SU-DHL-6 (cell line): ENCODE data around the gene PODNL1.

ENCODE experiments used
- H2AFZ ChIP-seq: fragments of 200-600 bp; sonication (generic); 2 replicates; pipeline ENCODE4 v1.6.1; 2014; ENCODE audit warnings: low read depth, mild to moderate bottlenecking, moderate library complexity, mixed read lengths, antibody characterized with exemption, low read length; ENCODE audit not compliant: severe bottlenecking
- H3F3A ChIP-seq: fragments of 200-600 bp; shearing (Covaris generic); 2 replicates; pipeline ENCODE4 v1.6.0; 2016; ENCODE audit warnings: antibody characterized with exemption, mild to moderate bottlenecking; ENCODE audit not compliant: insufficient read depth
- H3K27ac ChIP-seq: fragments of 200-600 bp; sonication (generic); 2 replicates; pipeline ENCODE4 v1.5.1; 2016; ENCODE audit warnings: low read depth, mild to moderate bottlenecking, low read length, moderate library complexity, mixed read lengths
- H3K27me3 ChIP-seq: fragments of 200-600 bp; sonication (generic), shearing (Covaris generic); 2 replicates; pipeline ENCODE4 v1.6.0; 2014; ENCODE audit warnings: mild to moderate bottlenecking, low read length
- H3K36me3 ChIP-seq: fragments of 200-600 bp; sonication (generic); 2 replicates; pipeline ENCODE4 v1.6.1; 2014; ENCODE audit warnings: mild to moderate bottlenecking, low read length, mixed read lengths
- H3K4me2 ChIP-seq: fragments of 300-600, 200-600 bp; shearing (Covaris generic), sonication (generic); 2 replicates; pipeline ENCODE4 v1.6.0; 2014; ENCODE audit warnings: low read length, low read depth, mild to moderate bottlenecking; ENCODE audit not compliant: poor library complexity, severe bottlenecking
- H3K4me3 ChIP-seq: fragments of 200-600 bp; sonication (generic); 2 replicates; pipeline ENCODE4 v1.5.1; 2014; ENCODE audit warnings: antibody characterized with exemption, low read length, mild to moderate bottlenecking, mixed read lengths; ENCODE audit not compliant: insufficient read depth, poor library complexity, severe bottlenecking
- H3K79me2 ChIP-seq: fragments of 200-600 bp; sonication (generic); 2 replicates; pipeline ENCODE4 v1.6.1; 2014; ENCODE audit warnings: mild to moderate bottlenecking, low read length, moderate library complexity; ENCODE audit not compliant: insufficient read depth
- H3K9ac ChIP-seq: fragments of 200-600 bp; sonication (generic); 2 replicates; pipeline ENCODE4 v1.7.0; 2014; ENCODE audit warnings: mild to moderate bottlenecking, low read length
- H3K9me2 ChIP-seq: fragments of 200-600 bp; sonication (generic); replicated peaks from 2 replicates; pipeline ENCODE4 v1.6.1; 2014; ENCODE audit warnings: low read length; ENCODE audit not compliant: insufficient read depth
- H3K9me3 ChIP-seq: fragments of 200-600 bp; sonication (generic); 2 replicates; pipeline ENCODE4 v1.6.1; 2014; ENCODE audit warnings: low read length, mixed read lengths; ENCODE audit not compliant: insufficient read depth
- H4K20me1 ChIP-seq: fragments of 200-600 bp; sonication (generic); 2 replicates; pipeline ENCODE4 v1.6.1; 2014; ENCODE audit warnings: low read depth, mild to moderate bottlenecking, antibody characterized with exemption, low read length, moderate library complexity, mixed read lengths
- EZH2phosphoT487 ChIP-seq: fragments of 200-600 bp; sonication (generic), shearing (Covaris generic); conservative IDR thresholded peaks from 2 replicates; pipeline ENCODE4 v1.6.1; 2018; ENCODE audit warnings: mild to moderate bottlenecking, antibody characterized with exemption, low read length, moderate library complexity, mixed read lengths
- TF ChIP-seq, protein P1 (sequence below): fragments of 200-600 bp; sonication (generic); IDR thresholded peaks from one replicate; pipeline ENCODE4 v1.5.1; 2017; ENCODE audit warnings: antibody characterized with exemption, mild to moderate bottlenecking, low read length, moderate library complexity; ENCODE audit not compliant: insufficient read depth, poor library complexity, severe bottlenecking

PODNL1 gene

DNA sequence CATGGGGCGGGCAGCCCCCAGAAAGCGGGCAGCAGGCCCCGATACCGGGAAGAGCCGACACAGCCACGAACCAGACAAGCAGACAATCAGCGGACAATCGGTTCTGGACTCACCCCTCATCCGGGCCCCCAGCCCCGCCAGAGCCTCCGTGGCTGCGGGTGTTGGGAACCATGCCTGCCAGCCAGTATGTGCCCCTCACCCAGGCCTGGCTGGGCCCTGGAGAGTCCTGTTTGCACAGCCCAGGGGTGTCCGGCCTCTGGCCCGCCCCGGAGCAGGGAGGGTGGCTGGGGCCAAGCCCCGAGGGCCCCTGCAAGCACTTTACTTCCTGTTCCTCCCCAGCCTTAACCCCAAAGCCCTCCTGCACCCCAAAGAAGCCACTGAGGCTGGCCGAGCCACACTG is 7.8 kb downstream of the PODNL1 start:
- Histone ChIP-seq H3K79me2 (no peaks in the 10 kb centered on the region), H4K20me1 (no peaks in the 10 kb centered on the region), H3K27ac (no peak overlapping the region), H3K9me3 (no peaks in the 10 kb centered on the region), H3K4me2 (no peak overlapping the region), H3K4me3 (no peak overlapping the region), H3K36me3 (no peaks in the 10 kb centered on the region), H3K9me2 (no peaks in the 10 kb centered on the region), H3K9ac (no peak overlapping the region), H3F3A (no peaks in the 10 kb centered on the region), H3K27me3 (no peaks in the 10 kb centered on the region), H2AFZ (no peak overlapping the region)
- TF ChIP-seq, protein P1, sequence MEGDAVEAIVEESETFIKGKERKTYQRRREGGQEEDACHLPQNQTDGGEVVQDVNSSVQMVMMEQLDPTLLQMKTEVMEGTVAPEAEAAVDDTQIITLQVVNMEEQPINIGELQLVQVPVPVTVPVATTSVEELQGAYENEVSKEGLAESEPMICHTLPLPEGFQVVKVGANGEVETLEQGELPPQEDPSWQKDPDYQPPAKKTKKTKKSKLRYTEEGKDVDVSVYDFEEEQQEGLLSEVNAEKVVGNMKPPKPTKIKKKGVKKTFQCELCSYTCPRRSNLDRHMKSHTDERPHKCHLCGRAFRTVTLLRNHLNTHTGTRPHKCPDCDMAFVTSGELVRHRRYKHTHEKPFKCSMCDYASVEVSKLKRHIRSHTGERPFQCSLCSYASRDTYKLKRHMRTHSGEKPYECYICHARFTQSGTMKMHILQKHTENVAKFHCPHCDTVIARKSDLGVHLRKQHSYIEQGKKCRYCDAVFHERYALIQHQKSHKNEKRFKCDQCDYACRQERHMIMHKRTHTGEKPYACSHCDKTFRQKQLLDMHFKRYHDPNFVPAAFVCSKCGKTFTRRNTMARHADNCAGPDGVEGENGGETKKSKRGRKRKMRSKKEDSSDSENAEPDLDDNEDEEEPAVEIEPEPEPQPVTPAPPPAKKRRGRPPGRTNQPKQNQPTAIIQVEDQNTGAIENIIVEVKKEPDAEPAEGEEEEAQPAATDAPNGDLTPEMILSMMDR = no peak
- no peak for TF ChIP-seq EZH2phosphoT487

DNA sequence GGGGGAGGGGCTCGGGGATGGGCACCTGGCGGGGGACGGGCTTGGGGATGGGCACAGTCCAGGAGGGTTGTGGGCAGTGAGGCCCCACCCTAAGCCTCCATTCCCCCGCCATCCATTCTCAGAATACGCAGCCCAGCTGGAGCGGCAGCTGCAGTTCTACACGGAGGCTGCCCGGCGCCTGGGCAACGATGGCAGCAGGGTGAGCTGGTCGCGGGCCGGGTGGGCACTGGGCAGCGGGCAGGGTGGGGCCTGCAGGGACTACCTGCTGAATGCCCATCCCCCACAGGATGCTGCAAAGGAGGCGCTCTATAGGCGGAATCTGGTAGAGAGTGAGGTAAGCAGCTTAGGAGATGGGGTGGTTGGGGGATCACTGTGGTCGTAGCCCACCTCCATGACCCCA is 8.3 kb downstream of the PODNL1 start:
- Histone ChIP-seq H3K27me3 (no peaks in the 10 kb centered on the region), H3K4me2 (no peak overlapping the region), H2AFZ (no peak overlapping the region), H3K9me2 (no peaks in the 10 kb centered on the region), H3K9me3 (no peaks in the 10 kb centered on the region), H3K27ac (no peak overlapping the region), H3K9ac (no peak overlapping the region), H3K4me3 (no peak overlapping the region), H4K20me1 (no peaks in the 10 kb centered on the region), H3K36me3 (no peaks in the 10 kb centered on the region), H3F3A (no peaks in the 10 kb centered on the region), H3K79me2 (no peaks in the 10 kb centered on the region)
- TF ChIP-seq, protein P1 = no peak
- TF ChIP-seq EZH2phosphoT487 = no peak

DNA sequence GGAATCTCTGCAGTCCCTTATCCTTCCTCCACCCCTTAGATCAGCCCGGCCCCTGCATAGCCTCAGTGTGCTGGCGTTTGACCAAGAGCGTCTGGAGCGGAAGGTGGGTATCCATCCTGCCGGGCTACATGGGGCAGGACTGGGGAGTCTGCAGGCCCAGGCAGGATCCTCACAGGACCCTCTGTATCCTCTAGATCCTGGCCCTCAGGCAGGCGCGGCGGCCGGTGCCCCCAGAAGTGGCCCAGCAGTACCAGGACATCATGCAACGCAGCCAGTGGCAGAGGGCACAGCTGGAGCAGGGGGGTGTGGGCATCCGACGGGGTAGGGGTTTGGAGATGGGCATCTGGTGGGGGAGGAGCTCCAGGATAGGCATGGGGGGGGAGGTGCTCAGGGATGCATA is 8.9 kb downstream of the PODNL1 start:
- Histone ChIP-seq H3K27me3 (no peaks in the 10 kb centered on the region), H3K79me2 (no peaks in the 10 kb centered on the region), H3K9ac (no peak overlapping the region), H3K9me3 (no peaks in the 10 kb centered on the region), H3K9me2 (no peaks in the 10 kb centered on the region), H3F3A (no peaks in the 10 kb centered on the region), H3K36me3 (no peaks in the 10 kb centered on the region), H3K27ac (no peak overlapping the region), H4K20me1 (no peaks in the 10 kb centered on the region), H3K4me3 (no peak overlapping the region), H2AFZ (no peak overlapping the region), H3K4me2 (no peak overlapping the region)
- TF ChIP-seq EZH2phosphoT487 = no peak
- TF ChIP-seq, protein P1 = no peak
